HL-60/S4 treated with retinoic acid at 250 ng/mL for 4 days and 3 days (cell line): ENCODE data around the gene GLT1D1.
"Not testable (repeated sequence)": the region's sequence is repeated elsewhere in the genome, so short reads cannot be mapped to it uniquely, and the experiment has no call there.

Source experiments
- in situ Hi-C: fragments of 300-500 bp; cut with MboI; formaldehyde crosslinking; loops from 2 replicates; pipeline ENCODE4 v1.7.0; 2022; ENCODE audit warnings: low sequenced_read_pairs

The GLT1D1 gene

GRCh38 chr12:128820253-128820652 is 33.0 kb upstream of the GLT1D1 start:
- in situ Hi-C loops, result no loop called here

GRCh38 chr12:128820723-128821432 is 32.4 kb upstream of the GLT1D1 start:
- in situ Hi-C loops, result no loop called here

- in situ Hi-C loops, result no loop called here
Measured at GRCh38 chr12:128823216-128823915, 29.9 kb upstream of the GLT1D1 start.

GRCh38 chr12:128823916-128824839 is 29.1 kb upstream of the GLT1D1 start, which contains the start of gene SLC15A4:
SLC15A4 (minus strand) TSS chr12:128823958; CDS start chr12:128823943, 15 bp downstream.
- in situ Hi-C loops, result no loop called here

GRCh38 chr12:128825835-128826234 is 27.4 kb upstream of the GLT1D1 start:
- in situ Hi-C loops, result no loop called here

GRCh38 chr12:128827724-128828123 is 25.6 kb upstream of the GLT1D1 start:
- in situ Hi-C loops, result no loop called here

GRCh38 chr12:128829861-128830504 is 23.3 kb upstream of the GLT1D1 start:
- in situ Hi-C loops, result no loop called here

GRCh38 chr12:128830505-128830893 is 22.8 kb upstream of the GLT1D1 start:
- in situ Hi-C loops, result no loop called here

- in situ Hi-C loops, result no loop called here
Measured at GRCh38 chr12:128833418-128833817, 19.9 kb upstream of the GLT1D1 start.

GRCh38 chr12:128839885-128840284 is 13.4 kb upstream of the GLT1D1 start:
- in situ Hi-C loops, result not testable (repeated sequence)

GRCh38 chr12:128840862-128841468 is 12.3 kb upstream of the GLT1D1 start:
- in situ Hi-C loops, result no loop called here

- in situ Hi-C loops, result no loop called here
Measured at GRCh38 chr12:128842579-128842978, 10.7 kb upstream of the GLT1D1 start.

- in situ Hi-C loops, result no loop called here
Measured at GRCh38 chr12:128843538-128843937, 9.7 kb upstream of the GLT1D1 start.

- in situ Hi-C loops, result no loop called here
Measured at GRCh38 chr12:128844031-128844635, 9.1 kb upstream of the GLT1D1 start.

GRCh38 chr12:128846671-128847070 is 6.6 kb upstream of the GLT1D1 start:
- in situ Hi-C loops, result not testable (repeated sequence)

- in situ Hi-C loops, result no loop called here
Measured at GRCh38 chr12:128848371-128848770, 4.9 kb upstream of the GLT1D1 start.

GRCh38 chr12:128849806-128850205 is 3.5 kb upstream of the GLT1D1 start:
- in situ Hi-C loops, result not testable (repeated sequence)

GRCh38 chr12:128850400-128850799 is 2.9 kb upstream of the GLT1D1 start:
- in situ Hi-C loops, result no loop called here

GRCh38 chr12:128851429-128851828 is 1.8 kb upstream of the GLT1D1 start:
- in situ Hi-C loops, result not testable (repeated sequence)
